Neural progenitor cell (in vitro differentiated cells): Measurements from ENCODE around the gene SP100. TPM values are rescaled to one million over a fixed set of nuclear protein-coding genes. Genes with fewer than 3 reads are reported as not detected.

Source experiments
- DNase-seq: peaks from one replicate; pipeline ENCODE4 v3.0.0-alpha.2; 2016; ENCODE audit warnings: low spot score
- H2AFZ ChIP-seq: fragments of 200-600 bp; sonication (generic); replicated peaks from 2 replicates; pipeline ENCODE4 v1.6.1; 2016; ENCODE audit warnings: antibody characterized with exemption
- H3F3A ChIP-seq: fragments of 200-600 bp; sonication (generic); 2 replicates; pipeline ENCODE4 v1.6.1; 2016; ENCODE audit warnings: antibody characterized with exemption, low read depth
- H3K27ac ChIP-seq: fragments of 200-600 bp; sonication (generic); 2 replicates; pipeline ENCODE4 v1.5.1; 2016; ENCODE audit warnings: mild to moderate bottlenecking
- H3K27me3 ChIP-seq: fragments of 200-600 bp; sonication (generic); 2 replicates; pipeline ENCODE4 v1.6.1; 2016; ENCODE audit warnings: mild to moderate bottlenecking, moderate library complexity
- H3K36me3 ChIP-seq: fragments of 200-600 bp; sonication (generic); 2 replicates; pipeline ENCODE4 v1.5.1; 2016
- H3K4me1 ChIP-seq: fragments of 200-600 bp; sonication (generic); 2 replicates; pipeline ENCODE4 v1.6.1; 2016; ENCODE audit warnings: mixed run types
- H3K4me2 ChIP-seq: fragments of 200-600 bp; sonication (generic); 2 replicates; pipeline ENCODE4 v1.6.1; 2016
- H3K4me3 ChIP-seq: fragments of 200-600 bp; sonication (generic); 2 replicates; pipeline ENCODE4 v1.5.1; 2016
- H3K79me2 ChIP-seq: fragments of 200-600 bp; sonication (generic); 2 replicates; pipeline ENCODE4 v1.6.1; 2016; ENCODE audit warnings: low read depth
- H3K9ac ChIP-seq: fragments of 200-600 bp; sonication (generic); 2 replicates; pipeline ENCODE4 v1.6.1; 2016
- H3K9me3 ChIP-seq: fragments of 200-600 bp; sonication (generic); 2 replicates; pipeline ENCODE4 v1.5.1; 2016; ENCODE audit warnings: low read depth
- H4K20me1 ChIP-seq: fragments of 200-600 bp; sonication (generic); 2 replicates; pipeline ENCODE4 v1.6.1; 2016; ENCODE audit warnings: low read depth
- H3K27ac Mint-ChIP-seq: 3 replicates; pipeline ENCODE4 v1.8.0; 2021; ENCODE audit warnings: mixed read lengths
- H3K27me3 Mint-ChIP-seq: 2 replicates; pipeline ENCODE4 v1.8.0; 2022; ENCODE audit warnings: low read depth, mild to moderate bottlenecking, inconsistent platforms, moderate library complexity, mixed read lengths; ENCODE audit not compliant: insufficient read depth
- H3K36me3 Mint-ChIP-seq: 3 replicates; pipeline ENCODE4 v1.8.0; 2021; ENCODE audit warnings: mixed read lengths
- H3K4me1 Mint-ChIP-seq: 3 replicates; pipeline ENCODE4 v1.8.0; 2021; ENCODE audit warnings: mixed read lengths
- H3K4me3 Mint-ChIP-seq: 3 replicates; pipeline ENCODE4 v1.8.0; 2021; ENCODE audit warnings: mild to moderate bottlenecking, moderate library complexity, mixed read lengths
- H3K9me3 Mint-ChIP-seq: 3 replicates; pipeline ENCODE4 v1.8.0; 2020; ENCODE audit warnings: mixed read lengths
- CTCF ChIP-seq: fragments of 200-600 bp; sonication (generic); IDR thresholded peaks from 2 replicates; pipeline ENCODE4 v1.5.1; 2017; ENCODE audit warnings: antibody characterized with exemption, mild to moderate bottlenecking
- EZH2 ChIP-seq: fragments of 200-600 bp; sonication (generic); IDR thresholded peaks from 2 replicates; pipeline ENCODE4 v1.6.1; 2017; ENCODE audit warnings: antibody characterized with exemption, mild to moderate bottlenecking, moderate library complexity
- EZH2phosphoT487 ChIP-seq: fragments of 200-600 bp; sonication (generic); IDR thresholded peaks from 2 replicates; pipeline ENCODE4 v1.6.1; 2017; ENCODE audit warnings: antibody characterized with exemption
- total RNA-seq: library from RNA; depleted of rRNA; stranded (reverse); fragments of >200 nt; gene quantifications from 2 replicates; pipeline ENCODE4 v1.2.3, GENCODE V29; 2015; ENCODE audit warnings: low replicate concordance

Gene SP100
- total RNA-seq, 1 donor from 2014 or later, result 0.69 TPM

GRCh38 chr2:230447455-230448451 lies 31.8 kb downstream of the SP100 start:
- no peaks in the 10 kb centered on the region for H3K4me1 ChIP-seq
- Mint-ChIP-seq H3K9me3 (no peaks in the 10 kb centered on the region), H3K4me1 (no peaks in the 10 kb centered on the region), H3K36me3 (no peaks in the 10 kb centered on the region), H3K27ac (no peak overlapping the region), H3K27me3 (peaks cover 2% of the 10 kb centered on the region), H3K4me3 (no peak overlapping the region)
- H4K20me1 ChIP-seq, result no peaks in the 10 kb centered on the region
- H3K27ac ChIP-seq, result no peak overlapping the region
- no peak overlapping the region for H2AFZ ChIP-seq
- H3K4me2 ChIP-seq, result no peak overlapping the region
- DNase-seq, result no peak
- H3F3A ChIP-seq, result no peaks in the 10 kb centered on the region
- H3K79me2 ChIP-seq, result no peaks in the 10 kb centered on the region
- no peaks in the 10 kb centered on the region for H3K27me3 ChIP-seq
- H3K4me3 ChIP-seq, result no peak overlapping the region
- no peaks in the 10 kb centered on the region for H3K36me3 ChIP-seq
- no peak for TF ChIP-seq EZH2
- no peak overlapping the region for H3K9ac ChIP-seq
- no peaks in the 10 kb centered on the region for H3K9me3 ChIP-seq

GRCh38 chr2:230449901-230450467 lies 34.0 kb downstream of the SP100 start:
- Histone ChIP-seq H3K9ac (no peak overlapping the region), H3K36me3 (no peaks in the 10 kb centered on the region), H3F3A (no peaks in the 10 kb centered on the region), H3K79me2 (no peaks in the 10 kb centered on the region), H3K9me3 (no peaks in the 10 kb centered on the region), H3K4me1 (no peaks in the 10 kb centered on the region), H3K4me3 (no peak overlapping the region), H2AFZ (no peak overlapping the region), H4K20me1 (no peaks in the 10 kb centered on the region), H3K4me2 (no peak overlapping the region), H3K27ac (no peak overlapping the region), H3K27me3 (no peaks in the 10 kb centered on the region)
- Mint-ChIP-seq H3K27me3 (no peaks in the 10 kb centered on the region), H3K4me3 (no peak overlapping the region), H3K9me3 (no peaks in the 10 kb centered on the region), H3K36me3 (no peaks in the 10 kb centered on the region), H3K27ac (no peak overlapping the region), H3K4me1 (no peaks in the 10 kb centered on the region)
- TF ChIP-seq EZH2phosphoT487 (no peak), CTCF (no peak), EZH2 (no peak)
- DNase-seq, result no peak

- no peaks in the 10 kb centered on the region for H3F3A ChIP-seq
- Mint-ChIP-seq H3K27ac (no peak overlapping the region), H3K27me3 (no peaks in the 10 kb centered on the region), H3K4me1 (no peaks in the 10 kb centered on the region), H3K4me3 (no peak overlapping the region), H3K36me3 (no peaks in the 10 kb centered on the region), H3K9me3 (no peaks in the 10 kb centered on the region)
- H3K27me3 ChIP-seq, result no peaks in the 10 kb centered on the region
- no peaks in the 10 kb centered on the region for H3K4me1 ChIP-seq
- no peaks in the 10 kb centered on the region for H4K20me1 ChIP-seq
- H3K4me2 ChIP-seq, result no peak overlapping the region
- H3K27ac ChIP-seq, result no peak overlapping the region
- H3K9me3 ChIP-seq, result no peaks in the 10 kb centered on the region
- H3K79me2 ChIP-seq, result no peaks in the 10 kb centered on the region
- H2AFZ ChIP-seq, result no peak overlapping the region
- no peak for TF ChIP-seq CTCF
- no peak for TF ChIP-seq EZH2phosphoT487
- TF ChIP-seq EZH2, result no peak
- H3K36me3 ChIP-seq, result no peaks in the 10 kb centered on the region
- H3K9ac ChIP-seq, result no peak overlapping the region
- no peak for DNase-seq
- no peak overlapping the region for H3K4me3 ChIP-seq
Observed at GRCh38 chr2:230453006-230453405, 37.0 kb downstream of the SP100 start.
